ENCODE results near the gene AP3S1. TPM values are rescaled to one million over a fixed set of nuclear protein-coding genes. Genes with fewer than 3 reads are reported as not detected.
"Not testable (repeated sequence)": the region's sequence is repeated elsewhere in the genome, so short reads cannot be mapped to it uniquely, and the experiment has no call there.

Gene AP3S1
- total and polyA plus RNA-seq, 9 donors = 49.6 to 176 (median 87.2) TPM

- H3K4me3 ChIP-seq = no peak overlapping the region
- H3K27me3 ChIP-seq = no peaks in the 10 kb centered on the region
- intact Hi-C loops (cut with DNase I) = no loop called here
- H3K4me1 ChIP-seq (ENCODE audit: insufficient read depth) = no peaks in the 10 kb centered on the region
- TF ChIP-seq CTCF (IDR thresholded peaks at IDR 0.05) (no peak), POLR2A (IDR thresholded peaks at IDR 0.05) (no peak), EP300 (IDR thresholded peaks at IDR 0.05) (no peak)
- DNase-seq = no peak
- H3K9me3 ChIP-seq = no peaks in the 10 kb centered on the region
- H3K27ac ChIP-seq = no peak overlapping the region
- WGBS, 3 donors = 76 to 91% (median 84%) methylated on average over 1 of the region's 1 CpG
- H3K36me3 ChIP-seq = no peaks in the 10 kb centered on the region
Observed at GRCh38 chr5:115873392-115873791, 31.7 kb downstream of the AP3S1 start.

GRCh38 chr5:115875447-115875846 is 33.7 kb downstream of the AP3S1 start:
- intact Hi-C loops (cut with DNase I) = no loop called here
- Histone ChIP-seq H3K27me3 (no peaks in the 10 kb centered on the region), H3K4me3 (no peak overlapping the region), H3K9me3 (no peaks in the 10 kb centered on the region), H3K36me3 (no peaks in the 10 kb centered on the region), H3K27ac (no peak overlapping the region), H3K4me1 (ENCODE audit: insufficient read depth) (no peaks in the 10 kb centered on the region)
- 79 to 97% (median 81%) methylated on average over 2 of the region's 2 CpGs for WGBS, 3 donors
- TF ChIP-seq CTCF (IDR thresholded peaks at IDR 0.05) (no peak), POLR2A (IDR thresholded peaks at IDR 0.05) (no peak), EP300 (IDR thresholded peaks at IDR 0.05) (no peak)
- DNase-seq = no peak

- WGBS, 3 donors = 96% methylated on average over 5 of the region's 5 CpGs
- intact Hi-C loops (cut with DNase I); H3K27me3 ChIP-seq; H3K9me3 ChIP-seq; H3K27ac ChIP-seq; H3K4me1 ChIP-seq (ENCODE audit: insufficient read depth); H3K36me3 ChIP-seq; DNase-seq; H3K4me3 ChIP-seq: not testable (repeated sequence)
Observed at GRCh38 chr5:115877342-115877741, 35.6 kb downstream of the AP3S1 start.

DNA sequence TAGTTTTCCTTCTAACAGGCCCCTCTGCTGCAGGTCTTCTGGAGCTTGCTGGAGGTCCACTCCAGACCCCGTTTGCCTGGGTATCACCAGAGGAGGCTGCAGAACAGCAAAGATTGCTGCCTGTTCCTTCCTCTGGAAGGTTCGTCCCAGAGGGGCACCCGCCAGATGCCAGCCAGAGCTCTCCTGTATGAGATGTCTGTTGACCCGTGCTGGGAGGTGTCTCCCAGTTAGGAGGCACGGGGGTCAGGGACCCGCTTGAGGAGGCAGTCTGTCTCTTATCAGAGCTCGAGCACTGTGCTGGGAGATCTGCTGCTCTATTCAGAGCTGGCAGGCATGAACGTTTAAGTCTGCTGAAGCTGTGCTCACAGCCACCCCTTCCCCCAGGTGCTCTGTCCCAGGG is 40.7 kb downstream of the AP3S1 start:
- DNase-seq = not testable (repeated sequence)

DNA sequence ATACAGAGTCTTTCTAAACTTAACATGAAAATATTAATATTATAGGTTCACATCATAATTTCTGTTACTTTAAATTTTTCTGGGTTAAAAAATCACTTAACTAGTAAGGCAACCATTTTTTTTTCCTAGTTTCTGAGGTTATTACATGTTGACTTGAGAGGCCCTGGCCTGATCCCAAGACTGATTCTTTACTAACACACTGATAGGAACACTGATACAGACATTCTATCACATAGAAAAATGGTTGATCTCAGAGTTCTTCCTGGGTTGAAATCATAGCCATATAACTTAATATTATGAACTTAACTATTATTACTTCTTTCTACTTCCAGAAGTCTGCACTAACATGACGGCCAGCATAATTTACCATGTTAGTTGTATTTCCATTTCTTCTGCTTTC is 43.0 kb downstream of the AP3S1 start:
- no peaks in the 10 kb centered on the region for H3K27me3 ChIP-seq
- H3K36me3 ChIP-seq = no peaks in the 10 kb centered on the region
- no peaks in the 10 kb centered on the region for H3K9me3 ChIP-seq
- no peak overlapping the region for H3K4me3 ChIP-seq
- intact Hi-C loops (cut with DNase I) = loop anchor here in 2 of 4 donors (5.0 to 10.0 kb wide), 2 partner anchors 170 to 188 kb away; no protein-coding TSS in a partner anchor
- no peaks in the 10 kb centered on the region for H3K4me1 ChIP-seq (ENCODE audit: insufficient read depth)
- no peak for TF ChIP-seq CTCF (IDR thresholded peaks at IDR 0.05)
- TF ChIP-seq EP300 (IDR thresholded peaks at IDR 0.05) = no peak
- TF ChIP-seq POLR2A (IDR thresholded peaks at IDR 0.05) = no peak
- 94 to 97% (median 96%) methylated on average over 1 of the region's 1 CpG for WGBS, 3 donors
- DNase-seq = no peak
- H3K27ac ChIP-seq = no peak overlapping the region

More for the DNA sequence above, 40.7 kb downstream of the AP3S1 start:
- H3K27me3 ChIP-seq; H3K9me3 ChIP-seq; H3K4me3 ChIP-seq; H3K27ac ChIP-seq; H3K36me3 ChIP-seq; H3K4me1 ChIP-seq (ENCODE audit: insufficient read depth): not testable (repeated sequence)
- WGBS, 3 donors = 93 to 98% (median 96%) methylated on average over 8 of the region's 8 CpGs
- intact Hi-C loops (cut with DNase I) = loop anchor here in 1 of 4 donors (10.0 kb wide), 1 partner anchor 172 kb away; no protein-coding TSS in a partner anchor

GRCh38 chr5:115885208-115885607 is 43.5 kb downstream of the AP3S1 start:
- intact Hi-C loops (cut with DNase I) = loop anchor here in 2 of 4 donors (5.0 to 10.0 kb wide), 2 partner anchors 170 to 187 kb away; no protein-coding TSS in a partner anchor

More at GRCh38 chr5:115885208-115885607, 43.5 kb downstream of the AP3S1 start:
- not testable (repeated sequence) for H3K27ac ChIP-seq; H3K36me3 ChIP-seq; H3K4me3 ChIP-seq; H3K9me3 ChIP-seq; H3K4me1 ChIP-seq (ENCODE audit: insufficient read depth); DNase-seq; H3K27me3 ChIP-seq
- WGBS, 3 donors = 69 to 86% (median 84%) methylated on average over 3 of the region's 3 CpGs

Measured in ovary (tissue), 9 donors.